HG03097 (cell line): ENCODE data around the gene KCTD14.
A peak's percentile ranks its signal among the peaks of the same experiment; 100 is the strongest.
"Not testable (repeated sequence)": the region's sequence is repeated elsewhere in the genome, so short reads cannot be mapped to it uniquely, and the experiment has no call there.

Experiments used
- ATAC-seq: cut with Tn5 transposase; IDR thresholded peaks from one replicate; pipeline ENCODE4 v1.9.1; 2021; ENCODE audit not compliant: unreplicated experiment, low FRiP score

The KCTD14 gene

DNA sequence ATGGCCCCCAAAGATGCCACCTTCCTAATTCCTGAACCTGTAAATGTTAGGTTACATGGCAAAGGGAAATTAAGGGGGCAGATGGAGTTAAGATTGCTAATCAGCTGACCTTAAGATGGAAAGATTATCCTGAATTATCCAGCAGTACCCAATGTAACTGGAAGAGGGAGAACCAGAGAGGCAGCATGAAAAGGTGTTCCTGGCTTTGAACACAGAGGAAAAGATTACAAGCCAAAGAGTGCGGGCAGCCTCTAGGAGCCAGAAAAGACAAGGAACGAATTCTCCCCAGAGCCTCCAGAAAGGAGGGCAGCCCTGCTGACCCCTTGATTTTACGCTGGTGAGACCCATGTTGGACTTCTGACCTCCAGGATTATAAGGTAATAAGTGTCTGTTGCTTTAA is 25.5 kb upstream of the KCTD14 start:
- ATAC-seq: no peak

DNA sequence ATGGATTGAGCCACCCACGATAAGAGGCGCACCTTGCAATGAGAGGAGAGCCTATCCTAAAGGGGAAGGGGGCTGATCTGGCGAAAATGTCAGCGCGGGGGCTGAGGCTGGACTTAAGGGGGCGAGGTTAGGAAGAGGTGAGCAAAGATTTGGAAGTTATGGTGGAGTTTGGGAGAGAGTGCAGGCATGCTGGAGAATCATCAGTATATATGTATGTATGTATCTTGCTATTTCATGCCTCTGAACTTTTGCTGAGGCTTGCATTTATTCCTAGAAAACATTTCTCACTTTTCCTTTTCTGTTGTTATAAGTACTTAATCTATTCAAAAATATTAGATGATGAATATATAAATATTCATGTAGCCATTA is 23.4 kb upstream of the KCTD14 start:
- no peak for ATAC-seq

GRCh38 chr11:78045851-78046485 is 22.9 kb upstream of the KCTD14 start:
- ATAC-seq: peak; percentile 68

GRCh38 chr11:78044706-78045105 is 21.6 kb upstream of the KCTD14 start:
- ATAC-seq: no peak

GRCh38 chr11:78041843-78042440 is 18.9 kb upstream of the KCTD14 start:
- no peak for ATAC-seq

DNA sequence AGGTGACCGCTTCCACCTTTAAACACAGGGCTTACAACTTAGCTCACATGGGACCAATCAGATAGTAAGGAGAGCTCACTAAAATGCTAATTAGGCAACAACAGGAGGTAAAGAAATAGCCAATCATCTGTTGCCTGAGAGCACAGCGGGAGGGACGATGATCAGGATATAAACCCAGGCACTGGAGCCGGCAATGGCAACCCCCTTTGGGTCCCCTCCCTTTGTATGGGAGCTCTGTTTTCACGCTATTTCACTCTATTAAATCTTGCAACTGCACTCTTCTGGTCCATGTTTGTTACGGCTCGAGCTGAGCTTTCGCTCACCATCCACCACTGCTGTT is 18.3 kb upstream of the KCTD14 start:
- ATAC-seq: not testable (repeated sequence)

DNA sequence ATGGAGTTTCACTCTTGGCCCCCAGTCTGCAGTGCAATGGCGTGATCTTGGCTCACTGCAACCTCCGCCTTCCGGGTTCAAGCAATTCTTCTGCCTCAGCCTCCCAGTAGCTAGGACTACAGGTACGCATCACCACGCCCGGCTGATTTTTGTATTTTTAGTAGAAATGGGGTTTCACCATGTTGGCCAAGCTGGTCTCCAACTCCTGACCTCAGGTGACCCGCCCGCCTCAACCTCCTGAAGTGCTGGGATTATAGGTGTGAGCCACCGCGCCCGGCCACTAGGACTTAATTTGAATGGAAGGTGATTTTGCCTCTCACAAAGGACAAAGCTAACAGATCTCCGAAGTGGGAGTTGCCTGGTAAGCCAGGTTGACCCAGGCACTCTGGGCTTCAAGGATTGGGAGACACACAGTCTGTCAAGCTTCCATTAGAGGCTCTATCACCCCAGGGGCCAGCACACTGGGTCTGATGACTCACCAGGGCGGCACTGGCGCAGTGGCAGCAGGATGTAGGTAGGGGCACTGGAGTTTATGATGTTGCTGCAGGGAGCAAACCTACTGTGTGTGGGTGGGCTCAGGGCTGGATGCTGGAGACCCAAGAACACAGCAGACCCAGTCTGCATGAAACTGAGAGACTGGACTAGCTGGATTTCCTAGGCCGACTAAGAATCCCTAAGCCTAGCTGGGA is 17.8 kb upstream of the KCTD14 start:
- ATAC-seq: no peak

- no peak for ATAC-seq
Observed at GRCh38 chr11:78039919-78040671, 17.0 kb upstream of the KCTD14 start.

GRCh38 chr11:78039391-78039918 is 16.4 kb upstream of the KCTD14 start:
- ATAC-seq: no peak

DNA sequence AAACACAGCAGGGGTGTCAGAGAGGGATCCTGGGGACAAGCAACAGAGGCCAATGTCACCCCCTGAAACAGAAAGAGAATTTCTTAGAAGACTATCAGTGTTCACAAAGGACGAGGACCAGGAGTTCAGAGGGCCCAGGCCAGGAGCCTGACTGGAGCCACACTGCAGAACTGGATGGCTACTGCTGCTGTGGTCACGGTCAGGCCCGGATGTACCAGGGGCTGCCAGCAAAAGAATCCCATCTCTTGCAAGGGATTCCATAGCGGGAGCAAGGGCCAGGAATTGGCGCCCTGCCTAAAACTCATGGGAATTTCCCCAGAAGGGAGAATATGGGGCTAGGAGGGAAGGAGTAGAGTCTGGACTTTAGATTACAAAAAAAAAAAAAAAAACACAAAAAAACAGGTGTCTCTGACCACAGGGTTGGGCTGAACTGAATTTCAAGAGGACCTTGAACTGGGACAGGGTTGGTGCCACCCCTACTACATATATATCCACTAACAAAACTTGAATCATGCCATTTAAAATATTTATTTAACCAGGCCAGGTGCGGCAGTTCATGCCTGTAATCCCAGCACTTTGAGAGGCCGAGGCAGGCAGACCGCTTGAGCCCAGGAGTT is 15.7 kb upstream of the KCTD14 start:
- no peak for ATAC-seq

GRCh38 chr11:78037825-78038620 is 14.9 kb upstream of the KCTD14 start:
- ATAC-seq: no peak

GRCh38 chr11:78037056-78037455 is 14.0 kb upstream of the KCTD14 start:
- no peak for ATAC-seq

GRCh38 chr11:78036313-78036712 is 13.2 kb upstream of the KCTD14 start:
- ATAC-seq: no peak

DNA sequence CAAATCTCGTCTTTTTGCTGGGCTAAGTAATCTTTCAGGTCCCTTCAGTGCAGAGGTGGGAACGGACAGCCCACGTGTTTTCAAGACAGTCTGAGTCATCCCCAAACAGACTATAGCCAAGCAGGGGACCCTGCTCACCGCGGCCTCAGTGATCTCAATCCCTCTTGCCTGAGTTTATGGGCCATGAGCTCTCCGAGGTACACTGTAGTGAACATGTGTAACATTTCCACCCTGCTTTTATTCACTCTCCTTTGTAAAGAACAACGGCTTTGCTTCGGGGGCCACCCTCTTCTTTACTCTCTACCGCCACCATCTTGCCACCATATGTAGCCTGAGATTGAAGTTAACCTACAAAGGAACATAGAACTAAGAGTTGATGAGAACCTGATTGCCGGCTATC is 11.5 kb upstream of the KCTD14 start:
- no peak for ATAC-seq

DNA sequence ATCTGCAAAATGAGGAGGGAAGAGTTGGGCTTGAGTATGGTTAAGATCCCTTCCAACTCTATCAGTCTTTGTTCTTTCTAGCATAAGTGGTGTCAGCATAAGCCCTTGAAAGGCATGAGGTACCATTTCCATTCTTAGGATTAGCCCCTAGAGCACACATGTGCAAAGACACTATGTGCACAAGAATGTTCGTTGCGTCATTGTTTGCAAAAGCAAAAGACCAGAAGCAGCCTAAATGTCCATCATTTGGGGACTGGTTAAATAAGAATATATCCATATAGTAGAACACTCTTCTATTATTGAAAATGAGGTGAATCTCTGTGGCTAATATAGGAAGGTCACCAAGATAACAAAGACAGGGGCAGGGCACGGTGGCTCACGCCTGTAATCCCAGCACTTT is 10.0 kb upstream of the KCTD14 start:
- ATAC-seq: no peak

GRCh38 chr11:78032090-78032489 is 9.0 kb upstream of the KCTD14 start:
- no peak for ATAC-seq

- no peak for ATAC-seq
Observed at GRCh38 chr11:78031629-78032028, 8.6 kb upstream of the KCTD14 start.

DNA sequence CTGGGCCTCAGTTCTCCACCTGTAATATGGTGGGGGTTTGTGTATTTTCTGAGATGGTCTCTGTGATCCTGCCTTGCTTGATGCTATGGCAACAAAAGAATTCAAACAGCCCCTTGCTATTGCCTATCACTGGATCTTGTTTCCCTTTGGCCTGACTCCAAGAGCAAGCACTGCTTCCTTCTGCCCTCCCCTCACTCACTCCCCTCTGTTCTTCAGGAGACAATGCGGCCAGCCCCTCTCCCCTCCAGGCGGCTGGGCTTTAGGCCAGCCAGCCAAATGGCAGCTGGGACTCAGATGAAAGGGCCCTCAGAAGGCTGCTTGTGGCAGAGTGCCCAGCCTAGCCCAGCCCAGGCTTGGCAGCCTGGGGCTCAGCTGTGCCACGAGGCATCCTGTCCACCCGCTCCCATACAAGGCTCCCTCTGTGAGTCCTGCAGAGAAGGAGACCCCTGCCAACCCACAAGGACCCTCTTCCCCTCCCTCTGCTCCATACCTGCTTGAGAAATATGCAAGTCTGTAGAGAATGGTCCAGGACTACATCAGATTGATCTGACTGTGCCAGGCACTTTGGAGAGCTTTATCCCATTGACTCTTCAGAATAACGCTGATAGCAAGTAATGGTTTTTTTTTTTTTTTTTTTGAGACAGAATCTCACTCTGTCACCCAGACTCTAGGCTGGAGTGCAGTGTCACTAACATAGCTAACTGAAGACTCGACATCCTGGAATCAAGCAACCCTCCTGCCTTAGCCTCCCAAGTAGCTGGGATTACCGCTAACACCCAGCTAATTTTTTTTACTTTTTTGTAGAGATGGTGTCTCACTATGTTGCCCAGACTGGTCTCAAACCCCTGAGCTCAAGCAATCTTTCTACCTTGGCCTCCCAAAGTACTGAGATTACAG is 7.6 kb upstream of the KCTD14 start:
- ATAC-seq: no peak

DNA sequence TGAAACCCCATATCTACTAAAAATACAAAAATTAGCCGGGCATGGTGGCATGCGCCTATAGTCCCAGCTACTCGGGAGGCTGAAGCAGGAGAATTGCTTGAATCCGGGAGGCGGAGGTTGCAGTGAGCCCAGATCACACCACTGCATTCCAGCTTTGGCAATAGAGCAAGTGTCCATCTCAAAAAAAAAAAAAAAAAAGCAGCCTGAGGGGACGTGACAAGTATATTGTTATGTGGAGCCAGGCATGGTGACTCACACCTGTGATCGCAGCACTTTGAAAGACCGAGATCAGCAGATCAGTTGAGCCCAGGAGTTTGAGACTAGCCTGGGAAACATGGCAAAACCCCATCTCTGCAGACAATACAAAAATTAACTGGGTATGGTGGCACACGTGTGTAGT is 5.3 kb upstream of the KCTD14 start:
- not testable (repeated sequence) for ATAC-seq
